IMR-90 (cell line): ENCODE data around the gene PRKCB. TPM values are rescaled to one million over a fixed set of nuclear protein-coding genes. Genes with fewer than 3 reads are reported as not detected.

Experiments
- ATAC-seq: fragments of 200-7000 bp; cut with Tn5 transposase; 2 replicates; pipeline ENCODE4 v1.9.1; 2020; ENCODE audit warnings: low read depth, mild to moderate bottlenecking, moderate library complexity
- BruUV-seq: library from RNA; stranded (reverse); fragments of 400-500 nt; replicated peaks from 2 replicates; lab custom pipeline; 2021; lab: Mats Ljungman, UMichigan
- CTCF ChIA-PET: fragments of 300-600 bp; formaldehyde crosslinking; extraction: SDS; loops from one replicate; lab custom pipeline; 2021; ENCODE audit warnings: antibody characterized with exemption; lab: Yijun Ruan, JAX
- POLR2A ChIA-PET: fragments of 300-600 bp; sonication (Branson Sonifier 250); formaldehyde crosslinking; loops from one replicate; lab custom pipeline; 2022; ENCODE audit warnings: antibody characterized with exemption; ENCODE audit not compliant: unreplicated experiment; lab: Charles Lee
- DNase-seq: peaks from one replicate; pipeline ENCODE4 v3.0.0; 2013
- H2AFZ ChIP-seq: replicated peaks from 2 replicates; pipeline ENCODE3; 2013; ENCODE audit warnings: low read length, mild to moderate bottlenecking; ENCODE audit not compliant: poor library complexity
- H2AK5ac ChIP-seq: 2 replicates; pipeline ENCODE4 v1.6.1; 2013; ENCODE audit warnings: low read depth, low read length, inconsistent platforms
- H2AK9ac ChIP-seq: replicated peaks from 2 replicates; pipeline ENCODE3; 2013; ENCODE audit warnings: mild to moderate bottlenecking, low read depth, low read length, moderate library complexity; ENCODE audit not compliant: poor library complexity
- H2BK120ac ChIP-seq: 2 replicates; pipeline ENCODE4 v1.6.1; 2013; ENCODE audit warnings: low read depth, low read length, inconsistent platforms
- H2BK15ac ChIP-seq: 3 replicates; pipeline ENCODE4 v1.6.1; 2013; ENCODE audit warnings: low read depth, low read length, inconsistent platforms
- H2BK20ac ChIP-seq: 2 replicates; pipeline ENCODE4 v1.6.1; 2013; ENCODE audit warnings: low read depth, mild to moderate bottlenecking, inconsistent platforms, low read length, moderate library complexity
- H2BK5ac ChIP-seq: 2 replicates; pipeline ENCODE4 v1.6.1; 2013; ENCODE audit warnings: mild to moderate bottlenecking, low read depth, low read length, inconsistent platforms; ENCODE audit not compliant: poor library complexity, severe bottlenecking
- H3K14ac ChIP-seq: replicated peaks from 2 replicates; pipeline ENCODE4 v1.6.1; 2013; ENCODE audit warnings: low read depth, low read length, inconsistent platforms
- H3K18ac ChIP-seq: 2 replicates; pipeline ENCODE4 v1.6.1; 2013; ENCODE audit warnings: low read depth, low read length, control low read depth
- H3K23ac ChIP-seq: 2 replicates; pipeline ENCODE4 v1.6.1; 2013; ENCODE audit warnings: low read depth, low read length, inconsistent platforms
- H3K27ac ChIP-seq: 2 replicates; pipeline ENCODE4 v1.5.1; 2013; ENCODE audit warnings: mild to moderate bottlenecking, control low read depth, low read length; ENCODE audit not compliant: insufficient read depth
- H3K27me3 ChIP-seq: 2 replicates; pipeline ENCODE4 v1.6.1; 2013; ENCODE audit warnings: low read length; ENCODE audit not compliant: control insufficient read depth, insufficient read depth
- H3K36me3 ChIP-seq: 2 replicates; pipeline ENCODE4 v1.6.1; 2013; ENCODE audit warnings: low read length, mixed read lengths; ENCODE audit not compliant: control insufficient read depth, insufficient read depth
- H3K4ac ChIP-seq: 2 replicates; pipeline ENCODE4 v1.6.1; 2013; ENCODE audit warnings: low read depth, low read length, inconsistent platforms
- H3K4me1 ChIP-seq: 2 replicates; pipeline ENCODE4 v1.6.1; 2013; ENCODE audit warnings: low read length, mixed read lengths; ENCODE audit not compliant: control insufficient read depth, insufficient read depth
- H3K4me2 ChIP-seq: 2 replicates; pipeline ENCODE4 v1.6.1; 2013; ENCODE audit warnings: low read depth, mild to moderate bottlenecking, control low read depth, low read length, moderate library complexity
- H3K4me3 ChIP-seq: 2 replicates; pipeline ENCODE4 v1.5.1; 2013; ENCODE audit warnings: low read depth, mild to moderate bottlenecking, control low read depth, low read length, moderate library complexity; ENCODE audit not compliant: insufficient read depth
- H3K56ac ChIP-seq: 2 replicates; pipeline ENCODE4 v1.6.1; 2013; ENCODE audit warnings: low read length, inconsistent platforms; ENCODE audit not compliant: insufficient read depth; ENCODE audit errors: extremely low read depth
- H3K79me1 ChIP-seq, 2 experiments: 2 replicates each; pipeline ENCODE4 v1.6.1; 2013; ENCODE audit warnings: low read length in 2 of 2, inconsistent platforms in 1 of 2, low read depth in 1 of 2
- H3K9ac ChIP-seq: 2 replicates; pipeline ENCODE4 v1.6.1; 2013; ENCODE audit warnings: low read depth, low read length, control low read depth
- H3K9me1 ChIP-seq: 2 replicates; pipeline ENCODE4 v1.6.1; 2013; ENCODE audit warnings: low read length, inconsistent platforms; ENCODE audit not compliant: insufficient read depth
- H3K9me3 ChIP-seq: 2 replicates; pipeline ENCODE4 v1.6.1; 2013; ENCODE audit warnings: low read length; ENCODE audit not compliant: control insufficient read depth, insufficient read depth
- H4K20me1 ChIP-seq: 2 replicates; pipeline ENCODE4 v1.6.1; 2013; ENCODE audit warnings: low read length, inconsistent platforms; ENCODE audit not compliant: insufficient read depth
- H4K5ac ChIP-seq: 2 replicates; pipeline ENCODE4 v1.6.1; 2013; ENCODE audit warnings: mild to moderate bottlenecking, low read depth, low read length, control low read depth
- H4K8ac ChIP-seq, 2 experiments: 2 replicates each; pipeline ENCODE4 v1.6.1; 2013; ENCODE audit warnings: low read depth in 2 of 2, low read length in 2 of 2, control low read depth in 1 of 2, inconsistent platforms in 1 of 2
- H4K91ac ChIP-seq: 2 replicates; pipeline ENCODE4 v1.6.1; 2013; ENCODE audit warnings: low read depth, low read length, inconsistent platforms; ENCODE audit not compliant: insufficient read depth
- CHD1 ChIP-seq: IDR thresholded peaks from 2 replicates; pipeline ENCODE4 v1.6.1; 2012; ENCODE audit warnings: low read depth, low read length, improper control_type of control experiment
- CTCF ChIP-seq: conservative IDR thresholded peaks from 2 replicates; pipeline ENCODE4 v1.5.1; 2012; ENCODE audit warnings: mild to moderate bottlenecking, low read depth, low read length, improper control_type of control experiment
- NFE2L2 ChIP-seq: fragments of 150-350 bp; IDR thresholded peaks from 2 replicates; pipeline ENCODE4 v1.6.1; 2016; ENCODE audit warnings: low read depth, mild to moderate bottlenecking, low read length
- RCOR1 ChIP-seq: IDR thresholded peaks from 2 replicates; pipeline ENCODE4 v1.6.1; 2012; ENCODE audit warnings: mild to moderate bottlenecking, low read length, improper control_type of control experiment; ENCODE audit not compliant: insufficient replicate concordance
- USF2 ChIP-seq: fragments of 150-350 bp; IDR thresholded peaks from 2 replicates; pipeline ENCODE4 v1.6.1; 2017; ENCODE audit warnings: mild to moderate bottlenecking, antibody characterized with exemption, low read length, low read depth
- WGBS, 2 experiments: methylation state at CpG; one replicate each; pipeline versions ENCODE4 v1.1.5 to v1.1.7; 2013; ENCODE audit warnings: missing lambda C conversion rate in 2 of 2; ENCODE audit not compliant: insufficient read length in 1 of 2; ENCODE audit errors: extremely low coverage in 2 of 2; 5-methylcytosine and 5-hydroxymethylcytosine counted together
- dilution Hi-C: fragments of 300-500 bp; cut with HindIII; formaldehyde crosslinking; loops from one replicate; pipeline ENCODE4 v1.14.3; 2018; ENCODE audit warnings: low sequenced_read_pairs; ENCODE audit not compliant: unreplicated experiment
- in situ Hi-C: fragments of 300-500 bp; cut with MboI; formaldehyde crosslinking; loops from 3 replicates; pipeline ENCODE4 v1.14.3; 2019; ENCODE audit warnings: low sequenced_read_pairs, inconsistent platforms, mixed read lengths
- intact Hi-C: fragments of 100-400 bp; cut with micrococcal nuclease; formaldehyde crosslinking; loops from 2 replicates; pipeline ENCODE4 v1.10.0; 2022
- polyA plus RNA-seq, 3 experiments: library from polyadenylated mRNA; depleted of rRNA; stranded (reverse); fragments of >200 nt; gene quantifications; 2 replicates each; pipeline ENCODE4 v1.2.3, GENCODE V29; 2012; ENCODE audit warnings: low replicate concordance in 1 of 3
- total RNA-seq: library from RNA; depleted of rRNA; stranded (reverse); fragments of >200 nt; gene quantifications from 2 replicates; pipeline ENCODE4 v1.2.3, GENCODE V29; 2012

Gene PRKCB
- total and polyA plus RNA-seq, 2 of the 4 experiments (the other 2 are of a cell fraction): under 0.01 TPM; not detected in 1

DNA sequence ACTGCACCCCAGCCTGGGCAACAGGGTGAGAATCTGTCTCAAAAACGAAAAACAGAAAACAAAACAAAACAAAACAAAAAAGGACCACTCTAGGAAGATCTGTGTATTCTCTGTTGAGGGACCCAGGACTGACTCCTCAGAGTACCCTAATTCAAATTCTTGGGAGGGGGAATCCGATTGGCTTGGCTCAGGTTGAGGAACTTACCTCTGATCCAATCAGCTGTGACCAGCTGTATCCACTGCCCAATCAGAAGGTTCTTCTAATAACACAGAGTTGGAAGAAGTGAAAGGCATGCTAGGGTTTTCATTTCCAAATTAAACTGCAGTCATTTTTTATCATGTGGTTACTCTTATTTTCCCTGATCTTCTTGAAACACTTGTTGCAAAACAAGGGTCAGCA, 314.5 kb downstream of the PRKCB start:
- Histone ChIP-seq H4K5ac (no peak overlapping the region), H2BK20ac (no peak overlapping the region), H4K20me1 (no peaks in the 10 kb centered on the region), H3K27ac (no peak overlapping the region), H2AK5ac (no peak overlapping the region), H3K4me1 (no peaks in the 10 kb centered on the region), H4K91ac (no peak overlapping the region), H3K14ac (no peak overlapping the region), H2AFZ (no peak overlapping the region), H3K36me3 (no peaks in the 10 kb centered on the region), H3K9me3 (no peaks in the 10 kb centered on the region), H3K23ac (no peak overlapping the region), H3K27me3 (no peaks in the 10 kb centered on the region), H3K56ac (no peak overlapping the region), H4K8ac (no peak overlapping the region), H3K9ac (no peak overlapping the region), H3K4ac (no peak overlapping the region), H2BK5ac (no peak overlapping the region), H2BK15ac (no peak overlapping the region), H3K9me1 (no peaks in the 10 kb centered on the region), H3K18ac (no peak overlapping the region), H2BK120ac (no peak overlapping the region), H3K4me3 (no peak overlapping the region), H2AK9ac (no peak overlapping the region), H3K4me2 (no peak overlapping the region), H3K79me1 (no peaks in the 10 kb centered on the region)
- no CpG with 5 or more reads among the region's 2 CpGs for WGBS, 2 experiments
- TF ChIP-seq NFE2L2 (no peak), RCOR1 (no peak), CTCF (no peak), USF2 (no peak), CHD1 (no peak)
- BruUV-seq: no TSS peak
- ChIA-PET CTCF (no interaction called here), POLR2A (no interaction called here)
- ATAC-seq (no peak), DNase-seq (no peak)
- intact Hi-C loops (no loop called here), dilution Hi-C loops (no loop called here), in situ Hi-C loops (no loop called here)
